Measurements from ENCODE around the gene SMARCA5.

DNA sequence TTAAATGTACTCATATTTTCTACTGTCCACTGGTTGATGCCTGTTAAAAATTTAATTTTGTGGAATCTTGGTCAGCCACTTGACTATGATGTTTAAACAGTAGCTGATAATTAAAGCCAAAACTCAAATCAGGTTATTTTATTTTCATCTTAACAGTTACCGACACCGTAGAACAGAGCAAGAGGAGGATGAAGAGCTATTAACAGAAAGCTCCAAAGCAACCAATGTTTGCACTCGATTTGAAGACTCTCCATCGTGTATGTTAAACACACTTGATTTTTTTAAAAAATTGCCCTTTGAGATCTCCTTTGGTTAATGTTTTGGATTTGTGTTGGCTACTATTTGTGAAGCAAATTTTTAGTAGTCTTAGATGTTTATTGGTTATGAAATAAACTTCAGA, 10.7 kb downstream of the SMARCA5 start:
- TF ChIP-seq, protein P1, sequence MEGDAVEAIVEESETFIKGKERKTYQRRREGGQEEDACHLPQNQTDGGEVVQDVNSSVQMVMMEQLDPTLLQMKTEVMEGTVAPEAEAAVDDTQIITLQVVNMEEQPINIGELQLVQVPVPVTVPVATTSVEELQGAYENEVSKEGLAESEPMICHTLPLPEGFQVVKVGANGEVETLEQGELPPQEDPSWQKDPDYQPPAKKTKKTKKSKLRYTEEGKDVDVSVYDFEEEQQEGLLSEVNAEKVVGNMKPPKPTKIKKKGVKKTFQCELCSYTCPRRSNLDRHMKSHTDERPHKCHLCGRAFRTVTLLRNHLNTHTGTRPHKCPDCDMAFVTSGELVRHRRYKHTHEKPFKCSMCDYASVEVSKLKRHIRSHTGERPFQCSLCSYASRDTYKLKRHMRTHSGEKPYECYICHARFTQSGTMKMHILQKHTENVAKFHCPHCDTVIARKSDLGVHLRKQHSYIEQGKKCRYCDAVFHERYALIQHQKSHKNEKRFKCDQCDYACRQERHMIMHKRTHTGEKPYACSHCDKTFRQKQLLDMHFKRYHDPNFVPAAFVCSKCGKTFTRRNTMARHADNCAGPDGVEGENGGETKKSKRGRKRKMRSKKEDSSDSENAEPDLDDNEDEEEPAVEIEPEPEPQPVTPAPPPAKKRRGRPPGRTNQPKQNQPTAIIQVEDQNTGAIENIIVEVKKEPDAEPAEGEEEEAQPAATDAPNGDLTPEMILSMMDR (IDR thresholded peaks at IDR 0.05): no peak
- TF ChIP-seq EZH2 (IDR thresholded peaks at IDR 0.05; ENCODE audit: borderline replicate concordance, insufficient read depth, low read depth, low read length, poor library complexity, severe bottlenecking): no peak
